Loucy (cell line): ENCODE results near the gene PYGM.

Experiments used
- H2AFZ ChIP-seq: fragments of 200-600 bp; sonication (generic); 2 replicates; pipeline ENCODE4 v1.6.0; 2016; ENCODE audit warnings: antibody characterized with exemption, mild to moderate bottlenecking, low read length, moderate library complexity
- H3F3A ChIP-seq: fragments of 200-600 bp; 2 replicates; pipeline ENCODE4 v1.6.0; 2016; ENCODE audit warnings: antibody characterized with exemption, low read depth, mild to moderate bottlenecking
- H3K27me3 ChIP-seq: fragments of 200-600 bp; sonication (generic); 2 replicates; pipeline ENCODE4 v1.6.1; 2014; ENCODE audit warnings: low read length, mild to moderate bottlenecking; ENCODE audit not compliant: insufficient read depth, poor library complexity, severe bottlenecking
- H3K36me3 ChIP-seq: fragments of 200-600 bp; sonication (generic); 2 replicates; pipeline ENCODE4 v1.6.1; 2016; ENCODE audit warnings: low read length; ENCODE audit not compliant: insufficient read depth
- H3K4me1 ChIP-seq: fragments of 200-600 bp; sonication (generic); 2 replicates; pipeline ENCODE4 v1.5.1; 2014; ENCODE audit warnings: low read length, mild to moderate bottlenecking; ENCODE audit not compliant: insufficient read depth, poor library complexity, severe bottlenecking
- H3K4me2 ChIP-seq: fragments of 200-600 bp; sonication (generic); 2 replicates; pipeline ENCODE4 v1.6.0; 2014; ENCODE audit warnings: antibody characterized with exemption, low read length, low read depth, mild to moderate bottlenecking; ENCODE audit not compliant: poor library complexity, severe bottlenecking
- H3K4me3 ChIP-seq: fragments of 200-600 bp; sonication (generic); 2 replicates; pipeline ENCODE4 v1.5.1; 2014; ENCODE audit warnings: low read length, mild to moderate bottlenecking, mixed read lengths; ENCODE audit not compliant: poor library complexity, severe bottlenecking
- H3K79me2 ChIP-seq: fragments of 200-600 bp; sonication (generic); 2 replicates; pipeline ENCODE4 v1.6.1; 2014; ENCODE audit warnings: low read length; ENCODE audit not compliant: insufficient read depth
- H3K9ac ChIP-seq: fragments of 200-600 bp; sonication (generic); 2 replicates; pipeline ENCODE4 v1.6.0; 2014; ENCODE audit warnings: mild to moderate bottlenecking, low read depth, low read length, moderate library complexity; ENCODE audit not compliant: poor library complexity, severe bottlenecking
- H3K9me2 ChIP-seq: fragments of 200-600 bp; sonication (generic); replicated peaks from 2 replicates; pipeline ENCODE4 v1.6.1; 2016; ENCODE audit warnings: low read depth, low read length, mixed read lengths
- H3K9me3 ChIP-seq: fragments of 200-600 bp; sonication (generic); 2 replicates; pipeline ENCODE4 v1.6.1; 2014; ENCODE audit warnings: mild to moderate bottlenecking, antibody characterized with exemption, low read length, low read depth; ENCODE audit not compliant: insufficient read depth
- H4K20me1 ChIP-seq: fragments of 200-600 bp; sonication (generic); 2 replicates; pipeline ENCODE4 v1.6.0; 2014; ENCODE audit warnings: antibody characterized with exemption, low read length, mild to moderate bottlenecking; ENCODE audit not compliant: insufficient read depth, poor library complexity, severe bottlenecking
- EZH2phosphoT487 ChIP-seq: fragments of 200-600 bp; IDR thresholded peaks from 2 replicates; pipeline ENCODE4 v1.6.1; 2018; ENCODE audit warnings: antibody characterized with exemption, mild to moderate bottlenecking, moderate library complexity, borderline replicate concordance
- TF ChIP-seq, protein P1 (sequence below): fragments of 200-600 bp; sonication (generic); conservative IDR thresholded peaks from 2 replicates; pipeline ENCODE4 v1.5.1; 2014; ENCODE audit warnings: mild to moderate bottlenecking, antibody characterized with exemption, low read length

Gene PYGM

DNA sequence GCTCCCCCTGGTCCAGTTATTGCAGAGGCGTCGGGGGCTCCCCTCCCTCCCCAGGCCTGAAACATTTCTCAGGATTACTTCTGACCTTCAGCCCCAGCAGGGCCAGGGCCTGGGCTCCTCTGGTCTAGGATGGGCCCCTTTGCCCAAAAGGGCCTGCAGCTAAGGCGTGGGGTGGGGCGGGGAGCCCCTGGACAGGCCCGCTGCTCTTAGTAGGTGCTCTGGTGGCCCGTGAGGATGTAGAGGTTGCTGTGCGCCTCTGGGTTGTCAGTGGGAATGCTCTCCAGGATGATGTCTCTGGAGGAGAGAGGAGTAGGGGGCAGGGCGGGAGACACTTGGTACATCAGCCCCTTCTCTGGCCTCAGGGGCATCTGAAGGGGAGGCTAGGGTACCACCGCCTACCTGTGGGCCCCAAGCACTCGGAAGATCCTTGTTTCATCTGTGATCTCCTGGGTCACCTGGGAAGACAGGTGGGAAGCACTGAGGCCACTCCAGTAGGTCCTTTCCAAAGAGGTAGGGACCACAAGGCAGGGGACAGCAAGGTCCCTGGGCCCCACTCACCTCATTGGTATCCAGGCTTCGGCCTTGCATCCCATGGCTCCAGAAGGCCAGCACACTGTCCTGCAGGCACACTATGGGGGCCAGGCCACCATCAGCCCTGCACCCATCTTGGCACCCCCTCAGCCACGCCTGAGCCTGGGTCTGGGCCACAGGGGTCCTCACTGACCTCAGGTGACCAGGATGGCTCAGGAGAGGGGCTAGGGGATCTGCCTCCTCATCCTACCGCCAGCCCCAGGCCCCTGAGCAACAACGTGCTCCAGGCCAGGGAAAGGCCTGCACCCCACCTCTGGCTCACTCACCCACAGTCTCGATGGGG, 29.8 kb upstream of the PYGM start:
- no peaks in the 10 kb centered on the region for H4K20me1 ChIP-seq
- H3K9ac ChIP-seq, result no peak overlapping the region
- no peak overlapping the region for H3K4me2 ChIP-seq
- TF ChIP-seq EZH2phosphoT487, result no peak
- TF ChIP-seq, protein P1, sequence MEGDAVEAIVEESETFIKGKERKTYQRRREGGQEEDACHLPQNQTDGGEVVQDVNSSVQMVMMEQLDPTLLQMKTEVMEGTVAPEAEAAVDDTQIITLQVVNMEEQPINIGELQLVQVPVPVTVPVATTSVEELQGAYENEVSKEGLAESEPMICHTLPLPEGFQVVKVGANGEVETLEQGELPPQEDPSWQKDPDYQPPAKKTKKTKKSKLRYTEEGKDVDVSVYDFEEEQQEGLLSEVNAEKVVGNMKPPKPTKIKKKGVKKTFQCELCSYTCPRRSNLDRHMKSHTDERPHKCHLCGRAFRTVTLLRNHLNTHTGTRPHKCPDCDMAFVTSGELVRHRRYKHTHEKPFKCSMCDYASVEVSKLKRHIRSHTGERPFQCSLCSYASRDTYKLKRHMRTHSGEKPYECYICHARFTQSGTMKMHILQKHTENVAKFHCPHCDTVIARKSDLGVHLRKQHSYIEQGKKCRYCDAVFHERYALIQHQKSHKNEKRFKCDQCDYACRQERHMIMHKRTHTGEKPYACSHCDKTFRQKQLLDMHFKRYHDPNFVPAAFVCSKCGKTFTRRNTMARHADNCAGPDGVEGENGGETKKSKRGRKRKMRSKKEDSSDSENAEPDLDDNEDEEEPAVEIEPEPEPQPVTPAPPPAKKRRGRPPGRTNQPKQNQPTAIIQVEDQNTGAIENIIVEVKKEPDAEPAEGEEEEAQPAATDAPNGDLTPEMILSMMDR, result no peak
- H3K27me3 ChIP-seq, result no peaks in the 10 kb centered on the region
- no peaks in the 10 kb centered on the region for H3K79me2 ChIP-seq
- H3K4me1 ChIP-seq, result peaks cover 13% of the 10 kb centered on the region
- no peak overlapping the region for H2AFZ ChIP-seq
- H3K4me3 ChIP-seq, result no peak overlapping the region
- H3K36me3 ChIP-seq, result no peaks in the 10 kb centered on the region
- peaks cover 2% of the 10 kb centered on the region; the same call in 1 of the 2 replicates for H3F3A ChIP-seq
- H3K9me2 ChIP-seq, result no peaks in the 10 kb centered on the region
- no peaks in the 10 kb centered on the region for H3K9me3 ChIP-seq

DNA sequence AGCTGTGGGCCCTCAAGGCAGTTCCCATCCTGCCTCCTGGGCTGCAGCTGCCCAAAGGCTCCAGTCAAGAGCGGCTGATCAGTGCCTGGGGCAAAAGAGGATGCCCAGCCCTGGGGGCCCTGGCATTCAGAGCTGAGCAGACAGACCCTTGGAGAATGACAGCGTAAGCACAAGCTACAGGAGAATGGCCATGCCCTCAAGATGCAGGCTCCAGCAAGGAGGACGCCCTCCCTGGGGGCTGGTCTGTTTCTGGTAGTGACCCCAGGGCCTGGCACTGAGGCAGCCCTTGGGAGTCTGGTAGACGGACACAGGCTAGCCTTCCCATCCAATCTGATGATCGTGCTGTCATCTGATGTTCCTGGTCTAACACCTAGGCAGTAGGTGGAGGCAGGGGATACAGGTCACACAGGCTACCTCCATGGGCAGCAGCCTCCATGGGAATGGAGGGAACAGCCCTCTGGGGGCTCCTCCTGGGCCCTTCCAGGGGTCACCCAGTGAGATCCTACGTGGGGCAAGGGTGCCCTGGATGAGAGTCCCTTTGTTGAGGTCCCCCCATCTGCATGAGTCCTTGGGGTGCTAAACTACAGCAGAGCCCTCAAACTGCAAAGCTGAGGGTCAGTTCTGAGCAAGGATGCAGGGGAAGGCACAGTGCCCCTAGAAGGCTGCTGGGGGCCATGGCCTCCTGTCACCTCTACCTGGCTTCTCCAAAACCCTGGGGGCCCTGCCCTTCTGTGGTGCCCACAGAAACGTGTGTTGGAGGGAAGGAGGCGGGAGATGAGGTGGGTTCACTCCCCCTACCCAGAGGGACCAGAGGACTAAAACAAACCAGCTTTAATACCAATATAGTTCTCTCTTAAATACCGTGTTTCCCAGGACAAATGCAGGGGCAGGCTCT, 28.8 kb upstream of the PYGM start:
- no peaks in the 10 kb centered on the region for H3K9me3 ChIP-seq

DNA sequence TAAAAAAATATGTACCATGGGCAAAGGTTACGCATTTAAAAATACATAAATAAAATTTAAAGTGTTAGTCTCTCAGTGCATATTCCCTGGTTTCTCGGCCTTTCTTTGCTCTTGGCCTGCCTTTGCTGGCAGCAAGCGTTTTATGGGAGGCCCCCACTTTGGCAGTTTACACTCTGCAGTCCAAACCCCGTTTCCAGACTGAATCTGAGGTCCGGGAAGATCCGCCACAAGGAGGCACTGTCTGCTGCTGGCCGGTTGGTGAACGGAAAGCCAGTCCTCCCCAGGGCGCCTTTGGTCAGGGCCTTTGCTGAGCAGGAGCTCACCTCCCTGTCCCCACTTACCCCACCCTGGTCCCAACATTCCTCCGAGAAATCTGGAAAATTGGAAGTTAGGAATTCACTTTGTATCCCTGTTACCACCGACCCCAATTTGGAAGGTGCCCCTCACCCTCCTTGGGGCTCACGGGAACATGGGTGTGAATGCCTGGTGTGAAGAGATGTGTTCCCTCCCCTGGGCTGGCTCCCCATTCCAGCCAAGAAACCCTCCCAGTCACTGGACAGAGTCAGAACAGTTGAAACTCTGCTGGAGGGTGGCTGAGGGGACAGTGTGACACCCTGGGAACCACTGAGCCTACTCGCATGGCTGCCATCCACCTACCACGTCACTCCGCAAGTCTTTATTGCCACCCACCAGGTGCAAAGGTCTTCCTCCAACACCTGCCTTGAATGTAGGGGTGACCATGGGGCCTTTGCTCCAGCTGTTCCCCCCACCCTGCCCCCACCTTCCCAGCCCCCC, 27.9 kb upstream of the PYGM start:
- Histone ChIP-seq H3K27me3 (no peaks in the 10 kb centered on the region), H3K79me2 (no peaks in the 10 kb centered on the region), H2AFZ (no peak overlapping the region), H3K9ac (no peak overlapping the region), H4K20me1 (no peaks in the 10 kb centered on the region), H3K4me2 (no peak overlapping the region), H3K9me3 (no peaks in the 10 kb centered on the region), H3K9me2 (no peaks in the 10 kb centered on the region), H3K4me3 (no peak overlapping the region), H3F3A (no peaks in the 10 kb centered on the region), H3K4me1 (no peaks in the 10 kb centered on the region), H3K36me3 (no peaks in the 10 kb centered on the region)
- TF ChIP-seq EZH2phosphoT487, result no peak
- TF ChIP-seq, protein P1, result peak; percentile 85

More for the DNA sequence above, 28.8 kb upstream of the PYGM start:
- Histone ChIP-seq H3K36me3 (no peaks in the 10 kb centered on the region), H3K4me2 (no peak overlapping the region), H3K27me3 (no peaks in the 10 kb centered on the region), H3K4me3 (no peak overlapping the region), H3F3A (peaks cover 1% of the 10 kb centered on the region; the same call in 1 of the 2 replicates), H3K9ac (no peak overlapping the region), H4K20me1 (no peaks in the 10 kb centered on the region), H2AFZ (no peak overlapping the region), H3K9me2 (no peaks in the 10 kb centered on the region), H3K79me2 (no peaks in the 10 kb centered on the region), H3K4me1 (peaks cover 6% of the 10 kb centered on the region)
- TF ChIP-seq, protein P1, result no peak
- no peak for TF ChIP-seq EZH2phosphoT487
